PC-3 (cell line): ENCODE measurements around the gene RGL3. TPM values are rescaled to one million over a fixed set of nuclear protein-coding genes. Genes with fewer than 3 reads are reported as not detected.

ENCODE experiments used
- ATAC-seq: fragments of 200-7000 bp; cut with Tn5 transposase; 2 replicates; pipeline ENCODE4 v1.9.1; 2020; ENCODE audit warnings: mild to moderate bottlenecking, moderate library complexity
- BruUV-seq: library from RNA; stranded (reverse); fragments of 400-500 nt; replicated peaks from 2 replicates; lab custom pipeline; 2021; lab: Mats Ljungman, UMichigan
- CTCF ChIA-PET: fragments of 300-600 bp; sonication (Branson Sonifier 250); formaldehyde crosslinking; loops from one replicate; lab custom pipeline; 2022; ENCODE audit warnings: antibody characterized with exemption; lab: Charles Lee
- POLR2A ChIA-PET: fragments of 300-600 bp; sonication (Branson Sonifier 250); formaldehyde crosslinking; loops from one replicate; lab custom pipeline; 2022; ENCODE audit warnings: antibody characterized with exemption; ENCODE audit not compliant: unreplicated experiment; lab: Charles Lee
- DNase-seq: peaks from one replicate; pipeline ENCODE4 v3.0.0-alpha.2; 2015
- H2AFZ ChIP-seq: fragments of 300-600 bp; sonication (generic); 2 replicates; pipeline ENCODE4 v1.6.0; 2016; ENCODE audit warnings: antibody characterized with exemption, low read length
- H3F3A ChIP-seq: fragments of 300-600 bp; sonication (generic); one replicate; pipeline ENCODE4 v1.6.0; 2017; ENCODE audit warnings: antibody characterized with exemption, low read length, control low read depth, mild to moderate bottlenecking; ENCODE audit not compliant: unreplicated experiment
- H3K27ac ChIP-seq: fragments of 300-600 bp; sonication (generic); 2 replicates; pipeline ENCODE4 v1.5.1; 2016; ENCODE audit warnings: mild to moderate bottlenecking, low read length
- H3K27me3 ChIP-seq: fragments of 300-600 bp; sonication (generic); 2 replicates; pipeline ENCODE4 v1.6.1; 2016; ENCODE audit warnings: low read length, mixed read lengths
- H3K36me3 ChIP-seq: fragments of 300-600 bp; sonication (generic); 2 replicates; pipeline ENCODE4 v1.6.1; 2016; ENCODE audit warnings: low read depth, mixed run types, low read length, mixed read lengths
- H3K4me1 ChIP-seq: fragments of 300-600 bp; sonication (generic); 2 replicates; pipeline ENCODE4 v1.5.1; 2016; ENCODE audit warnings: low read length; ENCODE audit not compliant: insufficient read depth
- H3K4me2 ChIP-seq: fragments of 300-600 bp; sonication (generic); 2 replicates; pipeline ENCODE4 v1.6.0; 2016; ENCODE audit warnings: low read length
- H3K4me3 ChIP-seq: fragments of 300-600 bp; sonication (generic); 2 replicates; pipeline ENCODE4 v1.5.1; 2016; ENCODE audit warnings: mild to moderate bottlenecking, low read length, mixed read lengths
- H3K79me2 ChIP-seq: fragments of 300-600 bp; sonication (generic); 2 replicates; pipeline ENCODE4 v1.6.1; 2017; ENCODE audit warnings: low read length, mixed read lengths
- H3K9ac ChIP-seq: fragments of 300-600 bp; sonication (generic); 2 replicates; pipeline ENCODE4 v1.6.0; 2016; ENCODE audit warnings: mild to moderate bottlenecking, low read length
- H3K9me2 ChIP-seq: fragments of 300-600 bp; sonication (generic); replicated peaks from 2 replicates; pipeline ENCODE4 v1.6.1; 2016; ENCODE audit warnings: mixed run types, low read length, mixed read lengths
- H3K9me3 ChIP-seq: fragments of 300-600 bp; sonication (generic); 2 replicates; pipeline ENCODE4 v1.6.1; 2016; ENCODE audit warnings: low read length, mixed read lengths
- H4K20me1 ChIP-seq: fragments of 300-600 bp; sonication (generic); 2 replicates; pipeline ENCODE4 v1.6.1; 2016; ENCODE audit warnings: low read length, mixed read lengths
- EZH2 ChIP-seq: fragments of 300-600 bp; sonication (generic); IDR thresholded peaks from one replicate; pipeline ENCODE4 v1.6.1; 2017; ENCODE audit warnings: antibody characterized with exemption, mild to moderate bottlenecking, low read length; ENCODE audit not compliant: unreplicated experiment
- EZH2phosphoT487 ChIP-seq: fragments of 300-600 bp; sonication (generic); IDR thresholded peaks from 2 replicates; pipeline ENCODE4 v1.6.1; 2018; ENCODE audit warnings: mild to moderate bottlenecking, antibody characterized with exemption, low read length, borderline replicate concordance
- intact Hi-C: fragments of 100-400 bp; cut with micrococcal nuclease; formaldehyde crosslinking; loops from 2 replicates; pipeline ENCODE4 v1.9.0; 2023
- total RNA-seq: library from RNA; depleted of rRNA; stranded (reverse); fragments of >200 nt; gene quantifications from 2 replicates; pipeline ENCODE4 v1.2.3, GENCODE V29; 2014
- TF ChIP-seq, protein P1 (sequence below): fragments of 300-600 bp; sonication (generic); conservative IDR thresholded peaks from 2 replicates; pipeline ENCODE4 v1.5.1; 2017; ENCODE audit warnings: antibody characterized with exemption, low read depth, mild to moderate bottlenecking, low read length

Gene RGL3
- total RNA-seq, 1 experiment from 2014 or later, result 23.5 TPM

DNA sequence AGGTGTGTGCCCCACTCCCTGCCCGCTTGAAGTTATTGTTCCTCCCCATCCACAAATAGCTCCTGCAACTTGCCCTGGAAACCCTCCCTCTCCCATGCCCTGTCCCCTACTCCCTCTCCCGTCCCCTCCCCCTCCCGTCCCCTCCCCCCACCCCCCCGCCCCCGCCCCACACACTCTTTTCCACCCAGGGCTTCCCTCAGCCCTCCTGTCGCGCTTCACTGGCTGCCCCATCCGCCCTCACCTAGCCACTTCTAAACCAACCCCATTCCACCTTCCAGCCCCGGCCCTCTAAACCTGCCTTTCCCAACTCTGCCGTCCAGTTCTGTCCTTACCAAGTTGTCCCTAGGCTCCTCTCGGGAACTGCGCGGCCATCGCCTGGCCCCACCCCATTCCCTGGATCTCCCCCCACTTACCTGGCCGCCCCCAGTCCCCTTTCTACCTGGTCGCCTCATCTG is 993 bp downstream of the RGL3 start:
- peak; percentile 16 for ATAC-seq
- ChIA-PET CTCF (interaction anchor here (1.0 kb wide), 1 partner anchor 37 kb away, joined by 3 read pairs; no protein-coding TSS in a partner anchor), POLR2A (interaction anchor here (1.1 kb wide), 1 partner anchor 43 kb away, joined by 34 read pairs; the partner anchor contains the start of gene SWSAP1)
- BruUV-seq, result no TSS peak
- H2AFZ ChIP-seq, result peak overlapping the region; percentile 90
- H3K4me1 ChIP-seq, result no peaks in the 10 kb centered on the region
- no peak for DNase-seq
- no peaks in the 10 kb centered on the region for H4K20me1 ChIP-seq
- intact Hi-C loops, result no loop called here
- no peaks in the 10 kb centered on the region for H3K36me3 ChIP-seq
- peak overlapping the region; percentile 93 for H3K4me2 ChIP-seq
- TF ChIP-seq, protein P1, sequence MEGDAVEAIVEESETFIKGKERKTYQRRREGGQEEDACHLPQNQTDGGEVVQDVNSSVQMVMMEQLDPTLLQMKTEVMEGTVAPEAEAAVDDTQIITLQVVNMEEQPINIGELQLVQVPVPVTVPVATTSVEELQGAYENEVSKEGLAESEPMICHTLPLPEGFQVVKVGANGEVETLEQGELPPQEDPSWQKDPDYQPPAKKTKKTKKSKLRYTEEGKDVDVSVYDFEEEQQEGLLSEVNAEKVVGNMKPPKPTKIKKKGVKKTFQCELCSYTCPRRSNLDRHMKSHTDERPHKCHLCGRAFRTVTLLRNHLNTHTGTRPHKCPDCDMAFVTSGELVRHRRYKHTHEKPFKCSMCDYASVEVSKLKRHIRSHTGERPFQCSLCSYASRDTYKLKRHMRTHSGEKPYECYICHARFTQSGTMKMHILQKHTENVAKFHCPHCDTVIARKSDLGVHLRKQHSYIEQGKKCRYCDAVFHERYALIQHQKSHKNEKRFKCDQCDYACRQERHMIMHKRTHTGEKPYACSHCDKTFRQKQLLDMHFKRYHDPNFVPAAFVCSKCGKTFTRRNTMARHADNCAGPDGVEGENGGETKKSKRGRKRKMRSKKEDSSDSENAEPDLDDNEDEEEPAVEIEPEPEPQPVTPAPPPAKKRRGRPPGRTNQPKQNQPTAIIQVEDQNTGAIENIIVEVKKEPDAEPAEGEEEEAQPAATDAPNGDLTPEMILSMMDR, result no peak
- TF ChIP-seq EZH2phosphoT487, result no peak
- H3K4me3 ChIP-seq, result peak overlapping the region; percentile 72
- H3K9me2 ChIP-seq, result no peaks in the 10 kb centered on the region
- peak overlapping the region; percentile 31; the same call in 1 of the 2 replicates for H3K9ac ChIP-seq
- H3F3A ChIP-seq, result no peaks in the 10 kb centered on the region
- H3K27me3 ChIP-seq, result no peaks in the 10 kb centered on the region
- no peaks in the 10 kb centered on the region for H3K9me3 ChIP-seq
- no peaks in the 10 kb centered on the region for H3K79me2 ChIP-seq
- H3K27ac ChIP-seq, result no peak overlapping the region

DNA sequence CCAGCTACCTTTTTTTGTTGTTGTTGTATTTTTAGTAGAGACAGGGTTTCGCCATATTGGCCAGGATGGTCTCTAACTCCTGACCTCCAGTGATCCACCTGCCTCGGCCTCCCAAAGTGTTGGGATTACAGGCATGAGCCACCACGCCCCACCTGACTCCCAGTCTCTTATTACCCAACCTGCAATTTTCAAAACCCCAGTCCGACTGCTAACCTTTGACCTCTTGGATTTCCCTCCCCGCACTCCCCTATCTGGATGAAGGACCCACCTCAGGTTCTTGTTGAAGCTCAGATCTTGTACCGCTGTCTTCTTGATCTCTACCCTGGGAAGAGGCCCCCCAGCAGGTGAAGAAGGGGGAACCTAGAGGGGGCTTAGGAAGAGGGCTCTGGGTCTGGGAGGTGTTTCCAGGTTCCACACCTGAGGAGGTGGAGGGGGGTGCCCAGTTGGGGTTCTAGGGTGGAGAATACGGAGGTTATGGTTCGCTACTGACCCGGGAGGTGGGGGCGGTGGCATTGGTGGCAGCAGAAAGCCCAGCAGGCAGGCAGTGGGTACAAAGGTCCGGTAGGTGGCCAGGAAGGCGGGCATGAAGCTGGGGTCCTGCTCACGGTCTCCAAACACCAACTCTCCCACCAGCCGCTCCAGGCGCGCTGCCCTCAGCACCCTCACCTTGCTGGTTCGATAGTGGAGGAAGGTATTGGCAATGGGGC is 2.6 kb downstream of the RGL3 start:
- H3K4me1 ChIP-seq, result no peaks in the 10 kb centered on the region
- ChIA-PET CTCF (no interaction called here), POLR2A (no interaction called here)
- H3K79me2 ChIP-seq, result no peaks in the 10 kb centered on the region
- no peak overlapping the region for H3K27ac ChIP-seq
- intact Hi-C loops, result no loop called here
- H3K4me3 ChIP-seq, result no peak overlapping the region
- no peaks in the 10 kb centered on the region for H3K9me2 ChIP-seq
- H2AFZ ChIP-seq, result no peak overlapping the region
- ATAC-seq, result no peak
- no peaks in the 10 kb centered on the region for H4K20me1 ChIP-seq
- no peaks in the 10 kb centered on the region for H3K36me3 ChIP-seq
- no peak overlapping the region for H3K9ac ChIP-seq
- no peaks in the 10 kb centered on the region for H3K9me3 ChIP-seq
- BruUV-seq, result TSS peak; percentile 37
- no peak for TF ChIP-seq EZH2phosphoT487
- TF ChIP-seq, protein P1, result no peak
- no peak for TF ChIP-seq EZH2
- H3K27me3 ChIP-seq, result no peaks in the 10 kb centered on the region
- no peak overlapping the region for H3K4me2 ChIP-seq
- no peak for DNase-seq
- no peaks in the 10 kb centered on the region for H3F3A ChIP-seq

DNA sequence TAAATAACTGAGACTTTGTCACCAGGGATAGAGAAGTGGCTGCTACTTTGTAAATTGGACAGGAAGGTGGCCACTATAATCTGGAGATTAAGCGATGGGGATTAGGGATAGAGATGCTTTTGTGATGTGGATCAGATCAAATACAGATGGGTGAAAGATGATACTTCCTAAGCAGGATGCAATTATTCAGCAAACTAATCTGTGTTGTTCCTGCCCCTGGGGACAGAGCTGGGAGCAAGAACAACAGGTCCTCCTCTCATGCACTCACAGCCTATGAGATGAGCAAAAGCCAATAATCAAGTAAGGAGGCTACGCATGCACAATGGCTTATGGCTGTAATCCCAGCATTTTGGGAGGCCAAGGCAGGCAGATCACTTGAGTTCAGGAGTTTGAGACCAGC is 4.6 kb downstream of the RGL3 start:
- no peak overlapping the region for H3K4me3 ChIP-seq
- H3K4me2 ChIP-seq, result no peak overlapping the region
- no peaks in the 10 kb centered on the region for H3K27me3 ChIP-seq
- H3K27ac ChIP-seq, result no peak overlapping the region
- TF ChIP-seq EZH2 (no peak), EZH2phosphoT487 (no peak)
- TF ChIP-seq, protein P1, result no peak
- no peaks in the 10 kb centered on the region for H3K36me3 ChIP-seq
- ChIA-PET POLR2A (no interaction called here), CTCF (no interaction called here)
- no peak overlapping the region for H2AFZ ChIP-seq
- ATAC-seq (no peak), DNase-seq (no peak)
- no peaks in the 10 kb centered on the region for H3K79me2 ChIP-seq
- intact Hi-C loops, result no loop called here
- no peak overlapping the region for H3K9ac ChIP-seq
- no peaks in the 10 kb centered on the region for H4K20me1 ChIP-seq
- no peaks in the 10 kb centered on the region for H3K9me3 ChIP-seq
- no peaks in the 10 kb centered on the region for H3K4me1 ChIP-seq
- no TSS peak for BruUV-seq
- no peaks in the 10 kb centered on the region for H3F3A ChIP-seq
- no peaks in the 10 kb centered on the region for H3K9me2 ChIP-seq
